AG09319 (cell line): ENCODE measurements around the gene AP2M1.

Experiments
- DNase-seq: peaks from one replicate; pipeline ENCODE4 v3.0.0-alpha.2; 2010; ENCODE audit warnings: low read depth; ENCODE audit errors: extremely low read depth
- CTCF ChIP-seq: IDR thresholded peaks from 2 replicates; pipeline ENCODE4 v1.5.1; 2011; ENCODE audit warnings: low read depth, mild to moderate bottlenecking, inconsistent platforms, low read length, moderate library complexity

AP2M1 gene

GRCh38 chr3:184188080-184188479 lies 13.4 kb downstream of the AP2M1 start:
- TF ChIP-seq CTCF: no peak
- DNase-seq: no peak

GRCh38 chr3:184189421-184189820 lies 14.8 kb downstream of the AP2M1 start:
- no peak for TF ChIP-seq CTCF
- no peak for DNase-seq

- no peak for TF ChIP-seq CTCF
- no peak for DNase-seq
Measured at GRCh38 chr3:184192889-184193288, 18.2 kb downstream of the AP2M1 start.

GRCh38 chr3:184193991-184194539 lies 19.4 kb downstream of the AP2M1 start:
- no peak for TF ChIP-seq CTCF

GRCh38 chr3:184196536-184196935 lies 21.9 kb downstream of the AP2M1 start:
- DNase-seq: no peak
- TF ChIP-seq CTCF: no peak

More at GRCh38 chr3:184193991-184194539, 19.4 kb downstream of the AP2M1 start:
- no peak for DNase-seq

GRCh38 chr3:184198509-184198908 lies 23.9 kb downstream of the AP2M1 start:
- no peak for TF ChIP-seq CTCF
- no peak for DNase-seq

- no peak for DNase-seq
- TF ChIP-seq CTCF: no peak
Measured at GRCh38 chr3:184200825-184201224, 26.2 kb downstream of the AP2M1 start.
